Epithelial cell of esophagus (primary cell): ENCODE measurements around the gene TMCO1.

ENCODE experiments used
- DNase-seq: peaks from one replicate; pipeline ENCODE4 v3.0.0; 2010; ENCODE audit warnings: low read depth
- H3K4me3 ChIP-seq: 2 replicates; pipeline ENCODE4 v1.5.1; 2011; ENCODE audit warnings: mild to moderate bottlenecking, low read length, control low read depth
- CTCF ChIP-seq: IDR thresholded peaks from 2 replicates; pipeline ENCODE4 v1.5.1; 2011; ENCODE audit warnings: low read depth, mild to moderate bottlenecking, low read length, control low read depth, inconsistent platforms; ENCODE audit not compliant: insufficient read depth; ENCODE audit errors: missing control alignments

The TMCO1 gene

GRCh38 chr1:165699577-165699976 lies 69.1 kb downstream of the TMCO1 start:
- H3K4me3 ChIP-seq: no peak overlapping the region
- no peak for DNase-seq
- no peak for TF ChIP-seq CTCF

GRCh38 chr1:165698761-165699052 lies 70.0 kb downstream of the TMCO1 start:
- no peak for DNase-seq
- peak overlapping the region; percentile 85 for H3K4me3 ChIP-seq
- TF ChIP-seq CTCF: no peak

- DNase-seq: peak; percentile 84
- peak; percentile 35 for TF ChIP-seq CTCF
- peak within 1 kb of the TSS; percentile 85 for H3K4me3 ChIP-seq
Observed at GRCh38 chr1:165697881-165698760, 70.5 kb downstream of the TMCO1 start, which contains the start of gene ALDH9A1. Gene ALDH9A1, minus strand, starts transcription at chr1:165698562. Its CDS starts 4 bp downstream, at chr1:165698558.

- TF ChIP-seq CTCF: no peak
- peak overlapping the region; percentile 85 for H3K4me3 ChIP-seq
- DNase-seq: peak; percentile 31
Observed at GRCh38 chr1:165697491-165697880, 71.2 kb downstream of the TMCO1 start.

- no peak for TF ChIP-seq CTCF
- peak; percentile 81 for DNase-seq
- peak overlapping the region; percentile 85 for H3K4me3 ChIP-seq
Observed at GRCh38 chr1:165696625-165697100, 72.0 kb downstream of the TMCO1 start.

- H3K4me3 ChIP-seq: no peak overlapping the region
- no peak for DNase-seq
- no peak for TF ChIP-seq CTCF
Observed at GRCh38 chr1:165695031-165695430, 73.6 kb downstream of the TMCO1 start.

GRCh38 chr1:165688046-165688445 lies 80.6 kb downstream of the TMCO1 start:
- H3K4me3 ChIP-seq: no peak overlapping the region
- no peak for DNase-seq
- TF ChIP-seq CTCF: no peak
